ENCODE measurements around the gene DENND1A.

DENND1A gene

GRCh38 chr9:123514766-123515165 is 415.2 kb downstream of the DENND1A start:
- Histone ChIP-seq H3K79me2 (ENCODE audit: insufficient read depth, low read length) (no peaks in the 10 kb centered on the region), H3K27me3 (ENCODE audit: low read length) (no peaks in the 10 kb centered on the region), H4K20me1 (ENCODE audit: low read depth, low read length) (no peaks in the 10 kb centered on the region), H3F3A (ENCODE audit: insufficient read depth) (no peaks in the 10 kb centered on the region), H3K4me2 (ENCODE audit: low read depth, low read length, poor library complexity, severe bottlenecking) (no peak overlapping the region), H3K36me3 (ENCODE audit: low read length) (no peaks in the 10 kb centered on the region), H3K9me3 (ENCODE audit: insufficient read depth, low read length) (no peaks in the 10 kb centered on the region), H3K9me2 (replicated peaks; ENCODE audit: insufficient read depth, low read length) (no peaks in the 10 kb centered on the region), H3K9ac (ENCODE audit: low read length) (no peak overlapping the region), H2AFZ (ENCODE audit: low read depth, low read length, severe bottlenecking) (no peak overlapping the region), H3K27ac (ENCODE audit: low read depth, low read length) (no peak overlapping the region), H3K4me3 (ENCODE audit: insufficient read depth, low read length, poor library complexity, severe bottlenecking) (no peak overlapping the region)
- TF ChIP-seq CTCF (IDR thresholded peaks at IDR 0.05; ENCODE audit: insufficient read depth, low read length, poor library complexity, severe bottlenecking) (no peak), EZH2phosphoT487 (conservative IDR thresholded peaks at IDR 0.05; ENCODE audit: low read length) (no peak)

- Histone ChIP-seq H3K36me3 (ENCODE audit: low read length) (no peaks in the 10 kb centered on the region), H3F3A (ENCODE audit: insufficient read depth) (no peaks in the 10 kb centered on the region), H4K20me1 (ENCODE audit: low read depth, low read length) (no peaks in the 10 kb centered on the region), H3K9me3 (ENCODE audit: insufficient read depth, low read length) (no peaks in the 10 kb centered on the region), H3K27me3 (ENCODE audit: low read length) (no peaks in the 10 kb centered on the region), H2AFZ (ENCODE audit: low read depth, low read length, severe bottlenecking) (no peak overlapping the region), H3K27ac (ENCODE audit: low read depth, low read length) (no peak overlapping the region), H3K79me2 (ENCODE audit: insufficient read depth, low read length) (no peaks in the 10 kb centered on the region), H3K4me2 (ENCODE audit: low read depth, low read length, poor library complexity, severe bottlenecking) (no peak overlapping the region), H3K9me2 (replicated peaks; ENCODE audit: insufficient read depth, low read length) (no peaks in the 10 kb centered on the region), H3K4me3 (ENCODE audit: insufficient read depth, low read length, poor library complexity, severe bottlenecking) (no peak overlapping the region), H3K9ac (ENCODE audit: low read length) (no peak overlapping the region)
- TF ChIP-seq CTCF (IDR thresholded peaks at IDR 0.05; ENCODE audit: insufficient read depth, low read length, poor library complexity, severe bottlenecking) (no peak), EZH2phosphoT487 (conservative IDR thresholded peaks at IDR 0.05; ENCODE audit: low read length) (no peak)
Measured at GRCh38 chr9:123513554-123513953, 416.4 kb downstream of the DENND1A start.

GRCh38 chr9:123511326-123512277 is 418.3 kb downstream of the DENND1A start:
- no peaks in the 10 kb centered on the region for H3K9me2 ChIP-seq (replicated peaks; ENCODE audit: insufficient read depth, low read length)
- H3K4me2 ChIP-seq (ENCODE audit: low read depth, low read length, poor library complexity, severe bottlenecking) = no peak overlapping the region
- no peaks in the 10 kb centered on the region for H4K20me1 ChIP-seq (ENCODE audit: low read depth, low read length)
- no peak overlapping the region for H3K9ac ChIP-seq (ENCODE audit: low read length)
- no peak overlapping the region for H2AFZ ChIP-seq (ENCODE audit: low read depth, low read length, severe bottlenecking)
- no peaks in the 10 kb centered on the region for H3K79me2 ChIP-seq (ENCODE audit: insufficient read depth, low read length)
- H3F3A ChIP-seq (ENCODE audit: insufficient read depth) = no peaks in the 10 kb centered on the region
- TF ChIP-seq EZH2phosphoT487 (conservative IDR thresholded peaks at IDR 0.05; ENCODE audit: low read length) (no peak), CTCF (IDR thresholded peaks at IDR 0.05; ENCODE audit: insufficient read depth, low read length, poor library complexity, severe bottlenecking) (no peak)
- no peaks in the 10 kb centered on the region for H3K27me3 ChIP-seq (ENCODE audit: low read length)
- no peaks in the 10 kb centered on the region for H3K36me3 ChIP-seq (ENCODE audit: low read length)
- H3K27ac ChIP-seq (ENCODE audit: low read depth, low read length) = no peak overlapping the region
- H3K4me3 ChIP-seq (ENCODE audit: insufficient read depth, low read length, poor library complexity, severe bottlenecking) = no peak overlapping the region
- no peaks in the 10 kb centered on the region for H3K9me3 ChIP-seq (ENCODE audit: insufficient read depth, low read length)

Measured in SU-DHL-6 (cell line).